ENCODE measurements around the gene TRIM29.

DNA sequence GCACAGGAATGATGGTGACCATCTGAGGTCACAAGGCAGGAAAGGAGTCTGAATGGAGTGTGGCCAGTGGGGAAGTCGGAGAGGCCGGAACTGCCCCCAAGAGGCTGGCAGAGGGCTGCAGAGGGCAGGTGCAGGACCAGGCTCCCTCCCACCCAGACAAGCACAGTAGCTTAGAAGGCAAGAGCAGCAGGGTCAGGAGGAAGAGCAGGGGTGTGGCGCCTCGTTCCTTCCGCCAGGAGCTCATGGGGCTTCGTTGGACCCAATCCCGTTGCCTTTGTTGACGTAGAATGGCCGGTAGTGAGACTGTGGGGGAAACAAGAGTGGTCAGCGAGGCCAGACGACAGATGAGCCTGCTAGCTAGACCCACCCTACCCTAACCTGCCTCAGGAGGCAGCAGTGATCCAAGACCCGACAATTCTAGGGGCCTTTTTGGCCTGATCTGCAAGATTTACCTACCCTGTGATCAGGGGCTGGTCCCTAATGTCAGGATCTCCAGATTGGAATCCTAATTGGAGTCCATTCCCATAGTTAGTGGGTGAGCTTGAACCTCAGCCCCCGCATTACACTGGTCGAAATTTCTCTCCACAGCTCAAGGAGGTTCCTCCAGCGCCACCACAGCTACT, 25.6 kb downstream of the TRIM29 start:
- TF ChIP-seq CTCF (conservative IDR thresholded peaks at IDR 0.05 in 1 of 2, IDR thresholded peaks at IDR 0.05 in 1 of 2; ENCODE audit: low read depth in 1 of 2, low read length in 2 of 2): no peak
- no peak for TF ChIP-seq EZH2 (IDR thresholded peaks at IDR 0.05; ENCODE audit: low read length, missing control alignments)
